K562 treated with DMSO at 1 percent for 4 hours (cell line): ENCODE measurements around the gene CLTA. TPM values are rescaled to one million over a fixed set of nuclear protein-coding genes. Genes with fewer than 3 reads are reported as not detected.

Experiments
- total RNA-seq: library from RNA; unstranded; fragments of 300-600 nt; gene quantifications from 2 replicates; pipeline ENCODE4 v1.2.3, GENCODE V29; 2022; ENCODE audit not compliant: insufficient read depth

Gene CLTA, protein sequence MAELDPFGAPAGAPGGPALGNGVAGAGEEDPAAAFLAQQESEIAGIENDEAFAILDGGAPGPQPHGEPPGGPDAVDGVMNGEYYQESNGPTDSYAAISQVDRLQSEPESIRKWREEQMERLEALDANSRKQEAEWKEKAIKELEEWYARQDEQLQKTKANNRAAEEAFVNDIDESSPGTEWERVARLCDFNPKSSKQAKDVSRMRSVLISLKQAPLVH
- total RNA-seq = 309 and 316 TPM in 2 replicates

DNA sequence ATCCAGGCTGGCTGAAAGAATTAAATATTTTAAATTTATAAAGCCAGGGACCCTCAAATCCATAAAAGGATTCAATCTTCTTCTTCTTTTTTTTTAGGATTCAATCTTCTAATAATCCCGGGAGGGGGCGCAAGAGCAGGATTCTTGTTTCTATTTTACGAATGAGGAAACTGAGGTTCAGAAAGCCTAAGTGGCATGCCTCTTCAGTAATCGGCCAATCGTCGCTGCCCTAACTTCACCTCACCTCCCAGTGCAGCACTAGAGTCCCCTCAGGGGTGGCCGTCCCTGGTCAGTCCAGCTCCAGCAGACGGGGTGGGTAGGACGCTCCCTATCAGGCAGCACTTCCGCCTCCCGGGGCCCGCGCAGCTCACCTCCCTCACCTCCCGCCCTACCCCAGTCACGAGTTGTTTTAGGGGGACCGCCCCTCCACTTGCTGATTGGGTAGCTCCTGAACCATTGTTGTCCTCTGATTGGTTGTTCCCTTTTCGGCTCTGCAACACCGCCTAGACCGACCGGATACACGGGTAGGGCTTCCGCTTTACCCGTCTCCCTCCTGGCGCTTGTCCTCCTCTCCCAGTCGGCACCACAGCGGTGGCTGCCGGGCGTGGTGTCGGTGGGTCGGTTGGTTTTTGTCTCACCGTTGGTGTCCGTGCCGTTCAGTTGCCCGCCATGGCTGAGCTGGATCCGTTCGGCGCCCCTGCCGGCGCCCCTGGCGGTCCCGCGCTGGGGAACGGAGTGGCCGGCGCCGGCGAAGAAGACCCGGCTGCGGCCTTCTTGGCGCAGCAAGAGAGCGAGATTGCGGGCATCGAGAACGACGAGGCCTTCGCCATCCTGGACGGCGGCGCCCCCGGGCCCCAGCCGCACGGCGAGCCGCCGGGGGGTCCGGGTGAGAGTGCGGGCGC is at the start of gene CLTA:
Gene CLTA, plus strand, starts transcription at position 534 of the 902 bp plus-strand sequence. Its CDS starts 136 bp downstream, at position 670.

DNA sequence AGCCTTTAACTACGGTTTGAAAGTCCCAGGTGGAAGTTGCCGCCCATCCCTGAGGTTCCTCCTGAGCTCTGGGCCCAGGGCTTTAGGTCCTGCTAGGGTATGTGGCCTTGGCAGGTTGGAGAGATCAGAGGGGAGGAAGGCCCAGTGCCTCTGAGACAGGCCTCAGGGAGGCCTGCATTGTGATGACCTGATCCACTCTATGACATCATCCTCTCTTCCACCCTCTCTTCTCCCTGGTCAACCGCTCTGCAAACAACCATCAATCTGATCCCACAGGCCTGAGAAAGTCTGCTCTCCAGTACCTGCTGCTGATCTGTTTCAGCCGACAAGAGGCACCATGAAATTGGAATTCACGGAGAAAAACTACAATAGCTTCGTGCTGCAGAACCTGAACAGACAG is 21.6 kb upstream of the CLTA start, which contains the start of gene CCIN:
Gene CCIN, plus strand, starts transcription at position 223 of the 400 bp plus-strand sequence. Its CDS starts 115 bp downstream, at position 338.

DNA sequence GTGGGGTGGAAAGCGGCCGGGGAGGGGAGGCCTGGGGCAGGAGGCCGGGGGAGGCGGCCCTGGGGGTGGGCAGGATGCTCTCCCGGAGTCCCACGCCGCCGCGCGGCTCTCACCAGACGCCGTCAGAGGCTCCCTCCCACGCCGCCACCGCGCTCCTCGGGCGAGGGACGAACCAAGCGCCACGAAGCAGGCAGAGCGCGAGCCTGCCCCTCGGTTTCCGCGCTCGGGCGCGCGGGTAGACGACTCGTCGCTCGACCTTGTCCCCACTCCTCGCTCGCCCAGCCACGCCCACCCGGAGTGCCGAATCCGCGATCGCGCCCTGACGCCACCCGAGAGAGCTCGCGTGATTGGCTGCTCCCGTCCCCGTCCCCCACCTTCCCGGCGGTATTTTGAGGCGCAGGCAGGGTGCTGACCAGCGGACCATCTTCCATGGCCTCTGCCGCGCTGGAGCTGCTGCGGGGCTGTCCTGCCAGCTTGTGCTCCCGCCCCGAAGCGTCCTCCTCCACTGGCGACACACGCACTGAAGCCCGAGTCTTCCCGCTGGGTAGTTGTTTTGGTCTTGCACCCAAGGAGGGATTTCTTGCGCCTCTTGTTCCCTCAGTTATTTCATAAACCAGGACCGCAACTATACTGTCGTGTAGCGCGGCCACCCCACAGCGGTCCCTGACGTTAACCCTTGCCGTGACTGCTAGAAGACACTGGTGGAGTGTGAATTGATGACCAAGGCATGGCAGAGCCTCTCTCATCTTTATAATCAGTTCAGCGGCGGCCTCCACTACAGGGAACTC is 67.7 kb downstream of the CLTA start, which contains the start of gene GNE:
Gene GNE, minus strand, starts transcription at position 241 of the 788 bp plus-strand sequence. CDS start 9,093 bp downstream, outside the sequence.

Other genes starting within 250 kb of the CLTA start
- not detected in 2 replicates for gene OR2S2, start 232.8 kb upstream of the CLTA start, total RNA-seq
- gene RECK, start 154.0 kb upstream of the CLTA start, total RNA-seq = not detected in 2 replicates
- gene GLIPR2, start 54.2 kb upstream of the CLTA start, total RNA-seq = 2.3 and 3.8 TPM in 2 replicates
- gene CCIN, start 21.5 kb upstream of the CLTA start, total RNA-seq = not detected in 2 replicates
- gene GNE, start 67.5 kb downstream of the CLTA start, total RNA-seq = 8.0 and 8.6 TPM in 2 replicates
- gene RNF38, start 209.3 kb downstream of the CLTA start, total RNA-seq = 6.7 and 8.4 TPM in 2 replicates